Hepatocyte (in vitro differentiated cells): ENCODE data around the gene VRK1. TPM values are rescaled to one million over a fixed set of nuclear protein-coding genes. Genes with fewer than 3 reads are reported as not detected.

Experiments
- DNase-seq: peaks from one replicate; pipeline ENCODE4 v3.0.0-alpha.2; 2016; ENCODE audit warnings: low spot score
- H2AFZ ChIP-seq: fragments of 200-600 bp; sonication (generic); 2 replicates; pipeline ENCODE4 v1.6.0; 2016; ENCODE audit warnings: antibody characterized with exemption, mild to moderate bottlenecking
- H3K27ac ChIP-seq: fragments of 200-600 bp; sonication (generic); 2 replicates; pipeline ENCODE4 v1.5.1; 2016; ENCODE audit warnings: mild to moderate bottlenecking
- H3K27me3 ChIP-seq: fragments of 200-600 bp; sonication (generic); 2 replicates; pipeline ENCODE4 v1.6.1; 2016
- H3K36me3 ChIP-seq: fragments of 200-600 bp; sonication (generic); replicated peaks from 2 replicates; pipeline ENCODE4 v1.5.1; 2016; ENCODE audit warnings: low read depth; ENCODE audit not compliant: insufficient read depth
- H3K4me1 ChIP-seq: fragments of 200-600 bp; sonication (generic); 2 replicates; pipeline ENCODE4 v1.5.1; 2016; ENCODE audit warnings: mild to moderate bottlenecking, moderate library complexity; ENCODE audit not compliant: insufficient read depth
- H3K4me2 ChIP-seq: fragments of 200-600 bp; sonication (generic); 2 replicates; pipeline ENCODE4 v1.6.0; 2016
- H3K4me3 ChIP-seq: fragments of 200-600 bp; sonication (generic); 2 replicates; pipeline ENCODE4 v1.5.1; 2016; ENCODE audit warnings: mild to moderate bottlenecking
- H3K79me2 ChIP-seq: fragments of 200-600 bp; sonication (generic); 2 replicates; pipeline ENCODE4 v1.6.0; 2017; ENCODE audit warnings: mild to moderate bottlenecking
- H3K9me2 ChIP-seq: fragments of 200-600 bp; sonication (generic); replicated peaks from 2 replicates; pipeline ENCODE4 v1.6.0; 2017; ENCODE audit warnings: mild to moderate bottlenecking; ENCODE audit not compliant: insufficient read depth
- H3K9me3 ChIP-seq: fragments of 200-600 bp; sonication (generic); 2 replicates; pipeline ENCODE4 v1.5.1; 2016; ENCODE audit warnings: low read depth, mild to moderate bottlenecking
- H4K20me1 ChIP-seq: fragments of 200-600 bp; sonication (generic); 2 replicates; pipeline ENCODE4 v1.6.0; 2016; ENCODE audit warnings: mild to moderate bottlenecking; ENCODE audit not compliant: insufficient read depth, poor library complexity, severe bottlenecking
- EZH2 ChIP-seq: fragments of 200-600 bp; sonication (generic); IDR thresholded peaks from 2 replicates; pipeline ENCODE4 v1.6.1; 2016; ENCODE audit warnings: antibody characterized with exemption, mild to moderate bottlenecking, borderline replicate concordance
- EZH2phosphoT487 ChIP-seq: fragments of 200-600 bp; sonication (generic); IDR thresholded peaks from one replicate; pipeline ENCODE4 v1.6.1; 2018; ENCODE audit warnings: antibody characterized with exemption, mild to moderate bottlenecking, low read depth, moderate library complexity; ENCODE audit not compliant: unreplicated experiment, severe bottlenecking
- WGBS: methylation state at CpG from one replicate; pipeline ENCODE4 v1.1.6; 2016; ENCODE audit warnings: low lambda C conversion rate; ENCODE audit errors: missing lambda C conversion rate; 5-methylcytosine and 5-hydroxymethylcytosine counted together
- polyA plus RNA-seq: library from polyadenylated mRNA; unstranded; fragments of >200 nt; fragmentation: Nextera tagmentation; extraction: Ambion mirVana; gene quantifications from 2 replicates; pipeline ENCODE4 v1.2.1, GENCODE V29; 2016
- total RNA-seq: library from RNA; depleted of rRNA; stranded (reverse); fragments of >200 nt; gene quantifications from 2 replicates; pipeline ENCODE4 v1.2.3, GENCODE V29; 2014
- TF ChIP-seq, protein P1 (sequence below): fragments of 200-600 bp; sonication (generic); IDR thresholded peaks from 2 replicates; pipeline ENCODE4 v1.5.1; 2016; ENCODE audit warnings: antibody characterized with exemption, mild to moderate bottlenecking; ENCODE audit not compliant: poor library complexity

VRK1 gene
- total and polyA plus RNA-seq, 2 experiments from 2014 or later: 16.5 to 21.5 TPM

DNA sequence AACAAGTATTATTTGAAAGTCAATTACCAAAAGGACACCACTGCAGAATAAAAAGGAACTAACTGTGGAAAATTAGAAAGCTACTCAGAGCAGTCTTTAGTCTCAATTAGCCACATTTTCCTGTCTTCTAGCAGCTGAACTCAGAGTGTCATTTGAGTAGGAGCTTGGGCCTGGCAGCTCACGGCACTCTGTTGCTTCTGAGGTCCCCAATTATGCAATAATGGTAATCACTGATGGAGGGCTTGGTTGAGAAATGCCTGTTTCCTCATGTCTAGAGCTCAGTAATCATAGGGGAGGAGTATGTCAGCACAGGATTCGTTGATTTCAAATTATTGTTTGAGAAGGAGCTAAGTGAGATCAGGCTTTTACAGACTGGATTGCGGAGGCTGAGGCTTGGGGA, 108.6 kb downstream of the VRK1 start:
- 83% methylated on average over 3 of the region's 3 CpGs for WGBS

DNA sequence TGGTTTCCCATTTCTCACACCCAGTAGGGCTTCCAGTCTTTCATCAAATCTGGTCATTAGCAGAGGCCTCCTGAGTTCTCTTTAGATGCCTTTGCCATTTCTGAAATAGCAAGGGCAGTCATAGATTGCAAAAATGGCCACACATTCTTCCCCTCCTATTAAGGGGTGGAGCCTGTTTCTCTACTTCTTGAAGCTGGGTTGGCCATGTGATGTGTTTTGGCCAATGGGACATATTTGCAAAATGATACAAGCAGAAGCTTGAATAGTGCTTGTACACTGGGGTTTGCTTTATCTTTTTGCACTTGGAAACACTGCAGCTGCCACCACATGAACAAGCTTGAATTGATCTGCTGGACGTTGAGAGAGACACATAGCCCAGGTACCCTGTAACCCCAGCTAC, 109.3 kb downstream of the VRK1 start:
- H4K20me1 ChIP-seq: no peaks in the 10 kb centered on the region
- no peak overlapping the region for H3K4me3 ChIP-seq
- WGBS: 87% methylated on average over 1 of the region's 1 CpG
- no peaks in the 10 kb centered on the region for H3K27me3 ChIP-seq
- H3K9me3 ChIP-seq: no peaks in the 10 kb centered on the region
- H3K27ac ChIP-seq: no peak overlapping the region
- TF ChIP-seq EZH2phosphoT487 (no peak), EZH2 (no peak)
- TF ChIP-seq, protein P1, sequence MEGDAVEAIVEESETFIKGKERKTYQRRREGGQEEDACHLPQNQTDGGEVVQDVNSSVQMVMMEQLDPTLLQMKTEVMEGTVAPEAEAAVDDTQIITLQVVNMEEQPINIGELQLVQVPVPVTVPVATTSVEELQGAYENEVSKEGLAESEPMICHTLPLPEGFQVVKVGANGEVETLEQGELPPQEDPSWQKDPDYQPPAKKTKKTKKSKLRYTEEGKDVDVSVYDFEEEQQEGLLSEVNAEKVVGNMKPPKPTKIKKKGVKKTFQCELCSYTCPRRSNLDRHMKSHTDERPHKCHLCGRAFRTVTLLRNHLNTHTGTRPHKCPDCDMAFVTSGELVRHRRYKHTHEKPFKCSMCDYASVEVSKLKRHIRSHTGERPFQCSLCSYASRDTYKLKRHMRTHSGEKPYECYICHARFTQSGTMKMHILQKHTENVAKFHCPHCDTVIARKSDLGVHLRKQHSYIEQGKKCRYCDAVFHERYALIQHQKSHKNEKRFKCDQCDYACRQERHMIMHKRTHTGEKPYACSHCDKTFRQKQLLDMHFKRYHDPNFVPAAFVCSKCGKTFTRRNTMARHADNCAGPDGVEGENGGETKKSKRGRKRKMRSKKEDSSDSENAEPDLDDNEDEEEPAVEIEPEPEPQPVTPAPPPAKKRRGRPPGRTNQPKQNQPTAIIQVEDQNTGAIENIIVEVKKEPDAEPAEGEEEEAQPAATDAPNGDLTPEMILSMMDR: no peak
- H2AFZ ChIP-seq: no peak overlapping the region
- H3K36me3 ChIP-seq: no peaks in the 10 kb centered on the region
- no peaks in the 10 kb centered on the region for H3K9me2 ChIP-seq
- H3K79me2 ChIP-seq: no peaks in the 10 kb centered on the region
- no peaks in the 10 kb centered on the region for H3K4me1 ChIP-seq
- H3K4me2 ChIP-seq: no peak overlapping the region
- DNase-seq: no peak

More for the DNA sequence above, 108.6 kb downstream of the VRK1 start:
- H3K27ac ChIP-seq: no peak overlapping the region
- no peaks in the 10 kb centered on the region for H3K9me3 ChIP-seq
- no peaks in the 10 kb centered on the region for H3K4me1 ChIP-seq
- DNase-seq: no peak
- no peak for TF ChIP-seq EZH2phosphoT487
- TF ChIP-seq EZH2: no peak
- TF ChIP-seq, protein P1: no peak
- H3K4me2 ChIP-seq: no peak overlapping the region
- H3K36me3 ChIP-seq: no peaks in the 10 kb centered on the region
- H3K79me2 ChIP-seq: no peaks in the 10 kb centered on the region
- H3K4me3 ChIP-seq: no peak overlapping the region
- H4K20me1 ChIP-seq: no peaks in the 10 kb centered on the region
- H3K9me2 ChIP-seq: no peaks in the 10 kb centered on the region
- H3K27me3 ChIP-seq: no peaks in the 10 kb centered on the region
- H2AFZ ChIP-seq: no peak overlapping the region

DNA sequence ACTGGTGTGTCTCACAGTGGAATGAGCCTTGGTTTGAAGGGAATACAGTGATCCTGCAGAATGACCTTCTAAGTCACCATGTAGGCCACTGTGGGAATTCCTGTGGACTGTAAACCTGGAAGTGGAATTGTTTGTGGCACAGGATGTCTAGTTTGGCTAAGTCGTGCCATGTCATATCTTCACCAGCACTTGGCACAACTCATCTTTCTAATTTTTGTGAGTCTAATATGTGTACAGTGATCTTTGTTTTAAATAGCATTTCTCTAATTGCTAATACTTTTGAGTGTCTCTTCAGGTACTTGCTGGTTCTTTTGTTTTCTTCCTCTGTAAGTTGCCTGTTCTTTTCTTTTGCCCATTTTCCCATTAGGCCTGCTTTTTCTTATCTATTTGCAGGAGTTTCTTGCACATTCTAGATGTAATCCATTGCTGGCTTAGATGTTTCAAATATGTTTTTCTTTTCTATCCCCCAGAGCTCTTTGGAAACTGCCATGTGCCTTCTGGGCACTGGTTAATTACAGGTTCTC, 112.7 kb downstream of the VRK1 start:
- no peaks in the 10 kb centered on the region for H3K79me2 ChIP-seq
- H3K4me2 ChIP-seq: no peak overlapping the region
- H3K9me2 ChIP-seq: no peaks in the 10 kb centered on the region
- H4K20me1 ChIP-seq: no peaks in the 10 kb centered on the region
- no peak overlapping the region for H3K4me3 ChIP-seq
- H3K4me1 ChIP-seq: no peaks in the 10 kb centered on the region
- no peaks in the 10 kb centered on the region for H3K27me3 ChIP-seq
- no peak overlapping the region for H2AFZ ChIP-seq
- H3K9me3 ChIP-seq: no peaks in the 10 kb centered on the region
- DNase-seq: no peak
- TF ChIP-seq EZH2 (no peak), EZH2phosphoT487 (no peak)
- 100% methylated on average over 1 of the region's 1 CpG for WGBS
- H3K36me3 ChIP-seq: no peaks in the 10 kb centered on the region
- H3K27ac ChIP-seq: no peak overlapping the region

DNA sequence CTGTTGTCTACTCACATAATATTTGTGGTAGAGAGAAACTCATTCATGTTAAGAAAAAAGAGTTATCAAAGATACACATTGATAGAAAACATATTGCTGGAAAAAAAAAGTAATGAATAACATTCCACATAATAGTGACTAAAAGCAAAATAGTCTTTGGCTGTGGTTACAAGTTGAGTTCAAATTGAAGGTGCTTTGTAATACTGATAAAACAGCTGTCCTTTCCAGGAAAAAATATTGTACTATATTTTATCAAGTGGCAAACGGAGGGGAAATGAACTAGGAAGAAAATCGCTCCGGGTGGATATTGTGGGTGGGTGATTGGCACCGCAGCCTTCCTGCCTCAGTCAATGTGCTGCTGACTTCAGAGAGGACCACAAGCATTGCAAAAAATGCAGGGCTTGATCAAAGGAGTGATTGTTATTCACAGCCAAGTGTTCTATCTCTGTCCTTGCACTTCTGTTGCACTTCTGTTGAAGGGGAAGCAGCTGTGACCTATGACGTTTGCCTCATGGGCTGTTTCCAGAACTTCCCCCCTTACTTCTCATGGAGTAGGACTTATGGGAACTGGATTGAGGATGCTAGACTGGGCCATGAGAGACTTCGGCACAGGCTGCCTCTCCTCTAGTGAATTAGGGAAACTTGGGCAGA, 114.4 kb downstream of the VRK1 start:
- Histone ChIP-seq H3K9me2 (no peaks in the 10 kb centered on the region), H3K9me3 (no peaks in the 10 kb centered on the region), H3K79me2 (no peaks in the 10 kb centered on the region), H3K4me3 (no peak overlapping the region), H3K27ac (no peak overlapping the region), H3K4me1 (no peaks in the 10 kb centered on the region), H2AFZ (no peak overlapping the region), H4K20me1 (no peaks in the 10 kb centered on the region), H3K27me3 (no peaks in the 10 kb centered on the region), H3K4me2 (no peak overlapping the region), H3K36me3 (no peaks in the 10 kb centered on the region)
- 92% methylated on average over 6 of the region's 6 CpGs for WGBS
- TF ChIP-seq EZH2phosphoT487 (no peak), EZH2 (no peak)
- TF ChIP-seq, protein P1: no peak
- no peak for DNase-seq
